Loucy (cell line): ENCODE results near the gene EPB41L2.

ENCODE experiments used
- EZH2phosphoT487 ChIP-seq: fragments of 200-600 bp; IDR thresholded peaks from 2 replicates; pipeline ENCODE4 v1.6.1; 2018; ENCODE audit warnings: antibody characterized with exemption, mild to moderate bottlenecking, moderate library complexity, borderline replicate concordance
- TF ChIP-seq, protein P1 (sequence below): fragments of 200-600 bp; sonication (generic); conservative IDR thresholded peaks from 2 replicates; pipeline ENCODE4 v1.5.1; 2014; ENCODE audit warnings: mild to moderate bottlenecking, antibody characterized with exemption, low read length

DNA sequence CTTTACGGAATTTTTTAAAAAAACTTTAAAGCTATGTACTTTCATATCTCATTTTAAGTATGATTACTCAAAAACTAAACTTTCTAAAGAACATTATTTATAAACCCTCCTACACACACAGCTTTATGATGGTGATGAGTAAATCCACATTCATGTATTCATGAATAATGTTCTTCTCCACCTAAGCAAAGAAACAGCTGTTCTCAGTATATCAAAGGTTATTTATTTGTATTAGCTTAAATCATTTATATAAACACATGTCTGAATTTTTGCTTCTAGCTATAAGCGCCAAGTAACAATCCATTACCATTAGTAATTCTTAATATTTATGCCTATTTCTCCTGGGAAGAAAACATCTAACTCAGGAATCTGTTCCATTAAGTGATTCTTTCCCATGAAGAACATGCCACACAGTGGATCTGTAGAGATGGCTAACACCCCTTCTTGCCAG lies 172.5 kb downstream of the EPB41L2 start:
- TF ChIP-seq, protein P1, sequence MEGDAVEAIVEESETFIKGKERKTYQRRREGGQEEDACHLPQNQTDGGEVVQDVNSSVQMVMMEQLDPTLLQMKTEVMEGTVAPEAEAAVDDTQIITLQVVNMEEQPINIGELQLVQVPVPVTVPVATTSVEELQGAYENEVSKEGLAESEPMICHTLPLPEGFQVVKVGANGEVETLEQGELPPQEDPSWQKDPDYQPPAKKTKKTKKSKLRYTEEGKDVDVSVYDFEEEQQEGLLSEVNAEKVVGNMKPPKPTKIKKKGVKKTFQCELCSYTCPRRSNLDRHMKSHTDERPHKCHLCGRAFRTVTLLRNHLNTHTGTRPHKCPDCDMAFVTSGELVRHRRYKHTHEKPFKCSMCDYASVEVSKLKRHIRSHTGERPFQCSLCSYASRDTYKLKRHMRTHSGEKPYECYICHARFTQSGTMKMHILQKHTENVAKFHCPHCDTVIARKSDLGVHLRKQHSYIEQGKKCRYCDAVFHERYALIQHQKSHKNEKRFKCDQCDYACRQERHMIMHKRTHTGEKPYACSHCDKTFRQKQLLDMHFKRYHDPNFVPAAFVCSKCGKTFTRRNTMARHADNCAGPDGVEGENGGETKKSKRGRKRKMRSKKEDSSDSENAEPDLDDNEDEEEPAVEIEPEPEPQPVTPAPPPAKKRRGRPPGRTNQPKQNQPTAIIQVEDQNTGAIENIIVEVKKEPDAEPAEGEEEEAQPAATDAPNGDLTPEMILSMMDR, result no peak
- no peak for TF ChIP-seq EZH2phosphoT487
